WERI-Rb-1 (cell line): ENCODE data around the gene PRKCZ.

Source experiments
- DNase-seq: peaks from one replicate; pipeline ENCODE4 v3.0.0-alpha.2; 2020
- H3K27ac ChIP-seq: fragments of 250-450 bp; sonication (Bioruptor Pico); 2 replicates; pipeline ENCODE4 v1.5.1; 2020; ENCODE audit warnings: mild to moderate bottlenecking, moderate library complexity
- H3K27me3 ChIP-seq: fragments of 250-450 bp; sonication (Bioruptor Pico); 2 replicates; pipeline ENCODE4 v1.5.1; 2021; ENCODE audit warnings: mild to moderate bottlenecking, low read depth, moderate library complexity; ENCODE audit not compliant: insufficient read depth, severe bottlenecking
- H3K36me3 ChIP-seq: fragments of 250-450 bp; sonication (Bioruptor Pico); 2 replicates; pipeline ENCODE4 v1.5.1; 2020; ENCODE audit warnings: mild to moderate bottlenecking, moderate library complexity
- H3K4me3 ChIP-seq: 2 replicates; pipeline ENCODE4 v1.5.1; 2011; ENCODE audit warnings: low read depth, mild to moderate bottlenecking, control low read depth, low read length
- H3K9me3 ChIP-seq: fragments of 250-450 bp; sonication (Bioruptor Pico); 2 replicates; pipeline ENCODE4 v1.5.1; 2021; ENCODE audit warnings: mild to moderate bottlenecking, moderate library complexity; ENCODE audit not compliant: severe bottlenecking
- CTCF ChIP-seq: IDR thresholded peaks from 2 replicates; pipeline ENCODE4 v1.5.1; 2011; ENCODE audit warnings: low read depth, mild to moderate bottlenecking, control low read depth, inconsistent platforms, low read length

Gene PRKCZ

GRCh38 chr1:2073382-2074230 is 23.4 kb downstream of the PRKCZ start:
- no peak for DNase-seq
- TF ChIP-seq CTCF, result no peak
- H3K9me3 ChIP-seq, result peaks cover 7% of the 10 kb centered on the region
- H3K27ac ChIP-seq, result no peak overlapping the region
- H3K36me3 ChIP-seq, result peaks cover 9% of the 10 kb centered on the region
- H3K27me3 ChIP-seq, result no peaks in the 10 kb centered on the region
- no peak overlapping the region for H3K4me3 ChIP-seq

- Histone ChIP-seq H3K4me3 (no peak overlapping the region), H3K27ac (no peak overlapping the region), H3K36me3 (peaks cover 12% of the 10 kb centered on the region), H3K27me3 (no peaks in the 10 kb centered on the region), H3K9me3 (peaks cover 7% of the 10 kb centered on the region)
- no peak for DNase-seq
- no peak for TF ChIP-seq CTCF
Observed at GRCh38 chr1:2074396-2074795, 24.2 kb downstream of the PRKCZ start.

GRCh38 chr1:2074944-2075740 is 24.9 kb downstream of the PRKCZ start:
- peaks cover 7% of the 10 kb centered on the region for H3K9me3 ChIP-seq
- H3K36me3 ChIP-seq, result peaks cover 12% of the 10 kb centered on the region
- H3K27me3 ChIP-seq, result no peaks in the 10 kb centered on the region
- DNase-seq, result no peak
- H3K4me3 ChIP-seq, result no peak overlapping the region
- TF ChIP-seq CTCF, result no peak
- H3K27ac ChIP-seq, result no peak overlapping the region

- H3K36me3 ChIP-seq, result peaks cover 12% of the 10 kb centered on the region
- H3K27me3 ChIP-seq, result no peaks in the 10 kb centered on the region
- TF ChIP-seq CTCF, result no peak
- no peak overlapping the region for H3K27ac ChIP-seq
- no peak for DNase-seq
- H3K9me3 ChIP-seq, result peaks cover 7% of the 10 kb centered on the region
- no peak overlapping the region for H3K4me3 ChIP-seq
Observed at GRCh38 chr1:2076826-2077225, 26.6 kb downstream of the PRKCZ start.

- H3K27me3 ChIP-seq, result no peaks in the 10 kb centered on the region
- TF ChIP-seq CTCF, result no peak
- peaks cover 7% of the 10 kb centered on the region for H3K9me3 ChIP-seq
- peaks cover 12% of the 10 kb centered on the region for H3K36me3 ChIP-seq
- DNase-seq, result no peak
- H3K4me3 ChIP-seq, result no peak overlapping the region
- no peak overlapping the region for H3K27ac ChIP-seq
Observed at GRCh38 chr1:2078170-2078569, 28.0 kb downstream of the PRKCZ start.
